HepG2 (cell line): ENCODE results near the gene PIGX. TPM values are rescaled to one million over a fixed set of nuclear protein-coding genes. Genes with fewer than 3 reads are reported as not detected.

Experiments used
- HNRNPH1 ChIP-seq: fragments of 200-400 bp; formaldehyde crosslinking; optimal IDR thresholded peaks from 2 replicates; pipeline ENCODE3; 2017; ENCODE audit warnings: mild to moderate bottlenecking, low read depth, low read length
- NONO ChIP-seq, 2 experiments: fragments of 450-650 bp in 1 of 2; sonication (generic) in 1 of 2; formaldehyde crosslinking in 1 of 2; IDR thresholded peaks in 1 of 2; conservative IDR thresholded peaks in 1 of 2; 2 replicates each; pipeline versions ENCODE4 v1.6.1 to v1.8.0; 2017 to 2022; ENCODE audit warnings: mild to moderate bottlenecking in 1 of 2, missing genetic modification reagents in 1 of 2, moderate library complexity in 1 of 2
- PAF1 ChIP-seq: IDR thresholded peaks from 2 replicates; pipeline ENCODE4 v1.6.1; 2016; ENCODE audit warnings: missing genetic modification reagents, missing compliant biosample characterization
- REXO4 ChIP-seq: sonication (generic); formaldehyde crosslinking; IDR thresholded peaks from 2 replicates; pipeline ENCODE4 v1.8.0; 2022; ENCODE audit warnings: missing genetic modification reagents, mild to moderate bottlenecking, borderline replicate concordance
- SIN3A ChIP-seq: IDR thresholded peaks from 2 replicates; pipeline ENCODE4 v1.6.1; 2011; ENCODE audit warnings: low read depth, mild to moderate bottlenecking, control low read depth, low read length, borderline replicate concordance
- SMAD9 ChIP-seq: sonication (generic); formaldehyde crosslinking; IDR thresholded peaks from 2 replicates; pipeline ENCODE4 v1.5.1; 2020; ENCODE audit warnings: mild to moderate bottlenecking, missing genetic modification reagents
- ZFP1 ChIP-seq: IDR thresholded peaks from 2 replicates; pipeline ENCODE4 v1.6.1; 2016
- polyA plus RNA-seq, 8 experiments: library from polyadenylated mRNA; depleted of rRNA in 3 of 8; stranded (reverse) in 7 of 8; unstranded in 1 of 8; fragments of >200 nt; fragmentation: Illumina TruSeq in 4 of 8; extraction: Trizol in 4 of 8; gene quantifications; 2 replicates each; pipeline versions ENCODE4 v1.2.1 to v1.2.3, GENCODE V29; 2011 to 2016; ENCODE audit warnings: low read depth in 4 of 8, missing spikeins in 1 of 8, mixed read lengths in 1 of 8; ENCODE audit not compliant: insufficient read depth in 1 of 8
- total RNA-seq, 5 experiments: library from RNA; depleted of rRNA; stranded (reverse); fragments of >200 nt; fragmentation: Illumina TruSeq; extraction: Trizol; gene quantifications; 2 replicates each; pipeline ENCODE4 v1.2.3, GENCODE V29; 2016; ENCODE audit warnings: low read depth in 1 of 5
- TF ChIP-seq, protein P1 (sequence below): sonication (generic); formaldehyde crosslinking; IDR thresholded peaks from 2 replicates; pipeline ENCODE4 v1.4.0; 2020; ENCODE audit warnings: missing genetic modification reagents, borderline replicate concordance
- TF ChIP-seq, protein P2 (sequence below): sonication (generic); formaldehyde crosslinking; IDR thresholded peaks from 2 replicates; pipeline ENCODE4 v1.8.0; 2023; ENCODE audit warnings: mild to moderate bottlenecking, missing genetic modification reagents
- TF ChIP-seq, protein P3 (sequence below): sonication (generic); formaldehyde crosslinking; IDR thresholded peaks from 2 replicates; pipeline ENCODE4 v1.8.1; 2023; ENCODE audit warnings: mild to moderate bottlenecking, inconsistent platforms, moderate library complexity, missing genetic modification reagents, borderline replicate concordance
- TF ChIP-seq, protein P4 (sequence below): sonication (generic); formaldehyde crosslinking; IDR thresholded peaks from 2 replicates; pipeline ENCODE4 v1.4.0; 2020; ENCODE audit warnings: missing genetic modification reagents
- TF ChIP-seq, protein P5 (sequence below): sonication (generic); formaldehyde crosslinking; IDR thresholded peaks from 2 replicates; pipeline ENCODE4 v1.4.0; 2020; ENCODE audit warnings: missing genetic modification reagents, borderline replicate concordance

PIGX gene
- total and polyA plus RNA-seq, 2 of the 13 experiments (the other 11 are each of a cell fraction or from before 2014, with no cell fraction given): 13.2 to 21.3 TPM

DNA sequence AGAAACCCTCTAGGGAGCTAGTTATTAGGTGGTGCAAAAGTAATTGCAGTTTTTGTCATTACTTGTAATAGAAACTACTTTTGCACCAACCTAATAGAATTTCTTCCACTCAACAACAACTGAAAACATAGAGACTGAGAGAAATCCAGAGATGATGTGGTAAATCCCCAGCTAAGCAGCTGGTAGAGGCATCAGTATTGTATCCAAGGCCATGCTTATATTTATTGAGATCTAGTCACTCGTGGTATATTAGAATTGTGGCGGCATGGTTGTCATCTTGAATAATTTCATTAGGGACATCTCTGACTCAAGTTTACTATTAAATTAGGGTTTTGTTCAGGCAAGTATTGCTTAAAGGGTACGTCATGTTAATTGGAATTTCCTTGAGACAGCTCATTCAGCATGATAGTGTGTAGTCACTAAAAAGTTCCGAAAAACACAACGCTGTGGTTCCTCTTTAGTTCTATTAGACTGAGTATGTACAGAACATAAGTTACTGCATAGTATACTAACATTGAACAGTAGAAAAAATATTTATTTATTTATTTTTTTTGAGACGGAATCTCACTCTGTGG is 62.8 kb downstream of the PIGX start (continued):
- TF ChIP-seq, protein P1, sequence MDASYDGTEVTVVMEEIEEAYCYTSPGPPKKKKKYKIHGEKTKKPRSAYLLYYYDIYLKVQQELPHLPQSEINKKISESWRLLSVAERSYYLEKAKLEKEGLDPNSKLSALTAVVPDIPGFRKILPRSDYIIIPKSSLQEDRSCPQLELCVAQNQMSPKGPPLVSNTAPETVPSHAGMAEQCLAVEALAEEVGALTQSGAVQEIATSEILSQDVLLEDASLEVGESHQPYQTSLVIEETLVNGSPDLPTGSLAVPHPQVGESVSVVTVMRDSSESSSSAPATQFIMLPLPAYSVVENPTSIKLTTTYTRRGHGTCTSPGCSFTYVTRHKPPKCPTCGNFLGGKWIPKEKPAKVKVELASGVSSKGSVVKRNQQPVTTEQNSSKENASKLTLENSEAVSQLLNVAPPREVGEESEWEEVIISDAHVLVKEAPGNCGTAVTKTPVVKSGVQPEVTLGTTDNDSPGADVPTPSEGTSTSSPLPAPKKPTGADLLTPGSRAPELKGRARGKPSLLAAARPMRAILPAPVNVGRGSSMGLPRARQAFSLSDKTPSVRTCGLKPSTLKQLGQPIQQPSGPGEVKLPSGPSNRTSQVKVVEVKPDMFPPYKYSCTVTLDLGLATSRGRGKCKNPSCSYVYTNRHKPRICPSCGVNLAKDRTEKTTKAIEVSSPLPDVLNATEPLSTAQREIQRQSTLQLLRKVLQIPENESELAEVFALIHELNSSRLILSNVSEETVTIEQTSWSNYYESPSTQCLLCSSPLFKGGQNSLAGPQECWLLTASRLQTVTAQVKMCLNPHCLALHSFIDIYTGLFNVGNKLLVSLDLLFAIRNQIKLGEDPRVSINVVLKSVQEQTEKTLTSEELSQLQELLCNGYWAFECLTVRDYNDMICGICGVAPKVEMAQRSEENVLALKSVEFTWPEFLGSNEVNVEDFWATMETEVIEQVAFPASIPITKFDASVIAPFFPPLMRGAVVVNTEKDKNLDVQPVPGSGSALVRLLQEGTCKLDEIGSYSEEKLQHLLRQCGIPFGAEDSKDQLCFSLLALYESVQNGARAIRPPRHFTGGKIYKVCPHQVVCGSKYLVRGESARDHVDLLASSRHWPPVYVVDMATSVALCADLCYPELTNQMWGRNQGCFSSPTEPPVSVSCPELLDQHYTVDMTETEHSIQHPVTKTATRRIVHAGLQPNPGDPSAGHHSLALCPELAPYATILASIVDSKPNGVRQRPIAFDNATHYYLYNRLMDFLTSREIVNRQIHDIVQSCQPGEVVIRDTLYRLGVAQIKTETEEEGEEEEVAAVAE (CRISPR knock-in tag): no peak
- TF ChIP-seq REXO4 (no peak), SIN3A (no peak), NONO (IDR thresholded peaks at IDR 0.05) (no peak), NONO (CRISPR knock-in tag; conservative IDR thresholded peaks at IDR 0.05) (no peak), HNRNPH1 (no peak), PAF1 (CRISPR knock-in tag) (no peak), ZFP1 (CRISPR knock-in tag) (no peak), SMAD9 (CRISPR knock-in tag) (no peak)
- TF ChIP-seq, protein P2, sequence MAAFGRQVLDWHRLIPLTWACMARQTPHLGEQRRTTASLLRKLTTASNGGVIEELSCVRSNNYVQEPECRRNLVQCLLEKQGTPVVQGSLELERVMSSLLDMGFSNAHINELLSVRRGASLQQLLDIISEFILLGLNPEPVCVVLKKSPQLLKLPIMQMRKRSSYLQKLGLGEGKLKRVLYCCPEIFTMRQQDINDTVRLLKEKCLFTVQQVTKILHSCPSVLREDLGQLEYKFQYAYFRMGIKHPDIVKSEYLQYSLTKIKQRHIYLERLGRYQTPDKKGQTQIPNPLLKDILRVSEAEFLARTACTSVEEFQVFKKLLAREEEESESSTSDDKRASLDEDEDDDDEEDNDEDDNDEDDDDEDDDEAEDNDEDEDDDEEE (CRISPR knock-in tag): no peak
- TF ChIP-seq, protein P3, sequence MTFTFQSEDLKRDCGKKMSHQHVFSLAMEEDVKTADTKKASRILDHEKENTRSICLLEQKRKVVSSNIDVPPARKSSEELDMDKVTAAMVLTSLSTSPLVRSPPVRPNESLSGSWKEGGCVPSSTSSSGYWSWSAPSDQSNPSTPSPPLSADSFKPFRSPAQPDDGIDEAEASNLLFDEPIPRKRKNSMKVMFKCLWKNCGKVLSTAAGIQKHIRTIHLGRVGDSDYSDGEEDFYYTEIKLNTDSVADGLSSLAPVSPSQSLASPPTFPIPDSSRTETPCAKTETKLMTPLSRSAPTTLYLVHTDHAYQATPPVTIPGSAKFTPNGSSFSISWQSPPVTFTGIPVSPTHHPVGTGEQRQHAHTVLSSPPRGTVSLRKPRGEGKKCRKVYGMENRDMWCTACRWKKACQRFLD (CRISPR knock-in tag): no peak
- TF ChIP-seq, protein P4, sequence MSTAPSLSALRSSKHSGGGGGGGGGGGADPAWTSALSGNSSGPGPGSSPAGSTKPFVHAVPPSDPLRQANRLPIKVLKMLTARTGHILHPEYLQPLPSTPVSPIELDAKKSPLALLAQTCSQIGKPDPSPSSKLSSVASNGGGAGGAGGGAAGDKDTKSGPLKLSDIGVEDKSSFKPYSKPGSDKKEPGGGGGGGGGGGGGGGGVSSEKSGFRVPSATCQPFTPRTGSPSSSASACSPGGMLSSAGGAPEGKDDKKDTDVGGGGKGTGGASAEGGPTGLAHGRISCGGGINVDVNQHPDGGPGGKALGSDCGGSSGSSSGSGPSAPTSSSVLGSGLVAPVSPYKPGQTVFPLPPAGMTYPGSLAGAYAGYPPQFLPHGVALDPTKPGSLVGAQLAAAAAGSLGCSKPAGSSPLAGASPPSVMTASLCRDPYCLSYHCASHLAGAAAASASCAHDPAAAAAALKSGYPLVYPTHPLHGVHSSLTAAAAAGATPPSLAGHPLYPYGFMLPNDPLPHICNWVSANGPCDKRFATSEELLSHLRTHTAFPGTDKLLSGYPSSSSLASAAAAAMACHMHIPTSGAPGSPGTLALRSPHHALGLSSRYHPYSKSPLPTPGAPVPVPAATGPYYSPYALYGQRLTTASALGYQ (CRISPR knock-in tag): no peak
- TF ChIP-seq, protein P5, sequence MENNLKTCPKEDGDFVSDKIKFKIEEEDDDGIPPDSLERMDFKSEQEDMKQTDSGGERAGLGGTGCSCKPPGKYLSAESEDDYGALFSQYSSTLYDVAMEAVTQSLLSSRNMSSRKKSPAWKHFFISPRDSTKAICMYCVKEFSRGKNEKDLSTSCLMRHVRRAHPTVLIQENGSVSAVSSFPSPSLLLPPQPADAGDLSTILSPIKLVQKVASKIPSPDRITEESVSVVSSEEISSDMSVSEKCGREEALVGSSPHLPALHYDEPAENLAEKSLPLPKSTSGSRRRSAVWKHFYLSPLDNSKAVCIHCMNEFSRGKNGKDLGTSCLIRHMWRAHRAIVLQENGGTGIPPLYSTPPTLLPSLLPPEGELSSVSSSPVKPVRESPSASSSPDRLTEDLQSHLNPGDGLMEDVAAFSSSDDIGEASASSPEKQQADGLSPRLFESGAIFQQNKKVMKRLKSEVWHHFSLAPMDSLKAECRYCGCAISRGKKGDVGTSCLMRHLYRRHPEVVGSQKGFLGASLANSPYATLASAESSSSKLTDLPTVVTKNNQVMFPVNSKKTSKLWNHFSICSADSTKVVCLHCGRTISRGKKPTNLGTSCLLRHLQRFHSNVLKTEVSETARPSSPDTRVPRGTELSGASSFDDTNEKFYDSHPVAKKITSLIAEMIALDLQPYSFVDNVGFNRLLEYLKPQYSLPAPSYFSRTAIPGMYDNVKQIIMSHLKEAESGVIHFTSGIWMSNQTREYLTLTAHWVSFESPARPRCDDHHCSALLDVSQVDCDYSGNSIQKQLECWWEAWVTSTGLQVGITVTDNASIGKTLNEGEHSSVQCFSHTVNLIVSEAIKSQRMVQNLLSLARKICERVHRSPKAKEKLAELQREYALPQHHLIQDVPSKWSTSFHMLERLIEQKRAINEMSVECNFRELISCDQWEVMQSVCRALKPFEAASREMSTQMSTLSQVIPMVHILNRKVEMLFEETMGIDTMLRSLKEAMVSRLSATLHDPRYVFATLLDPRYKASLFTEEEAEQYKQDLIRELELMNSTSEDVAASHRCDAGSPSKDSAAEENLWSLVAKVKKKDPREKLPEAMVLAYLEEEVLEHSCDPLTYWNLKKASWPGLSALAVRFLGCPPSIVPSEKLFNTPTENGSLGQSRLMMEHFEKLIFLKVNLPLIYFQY (CRISPR knock-in tag): no peak
- TF ChIP-seq, all 625 proteins: peak for 3
